Vagina (tissue), 2 donors: ENCODE measurements around the gene FN1.

ENCODE experiments used
- CTCF ChIP-seq, 3 experiments: fragments of 450-650 bp in 2 of 3; fragments of 200-600 bp in 1 of 3; sonication (generic) in 1 of 3; IDR thresholded peaks; one replicate each; pipeline ENCODE4 v1.5.1; 2017 to 2019; ENCODE audit warnings: antibody characterized with exemption in 3 of 3, mild to moderate bottlenecking in 2 of 3, moderate library complexity in 2 of 3
- POLR2A ChIP-seq, 2 donors: fragments of 450-650 bp; IDR thresholded peaks; one replicate each; pipeline ENCODE4 v1.6.1; 2017; ENCODE audit warnings: antibody characterized with exemption in 2 of 2, mild to moderate bottlenecking in 2 of 2, moderate library complexity in 2 of 2
- POLR2AphosphoS5 ChIP-seq, 2 donors: sonication (generic); formaldehyde crosslinking; IDR thresholded peaks; one replicate each; pipeline ENCODE4 v1.9.0; 2017; ENCODE audit warnings: antibody characterized with exemption in 2 of 2, mild to moderate bottlenecking in 2 of 2, low read depth in 1 of 2; ENCODE audit not compliant: insufficient read depth in 1 of 2

- TF ChIP-seq CTCF (IDR thresholded peaks at IDR 0.05) (no peak), POLR2AphosphoS5 (IDR thresholded peaks at IDR 0.05; ENCODE audit: insufficient read depth in 1 of 2, low read depth in 1 of 2) (no peak), POLR2A (IDR thresholded peaks at IDR 0.05) (no peak)
Observed at GRCh38 chr2:215407061-215407460, 28.8 kb downstream of the FN1 start.
